Activated CD8-positive, alpha-beta memory T cell treated with anti-CD3 and anti-CD28 coated beads, Interleukin-2, amount 10 ng/mL, durations not matched to agents 7 days and 5 days (primary cell): ENCODE data around the gene EPHA7. TPM values are rescaled to one million over a fixed set of nuclear protein-coding genes. Genes with fewer than 3 reads are reported as not detected.

Experiments
- ATAC-seq: fragments of 150-1000 bp; cut with Tn5 transposase; one replicate; pipeline ENCODE4 v1.10.0; 2021; ENCODE audit warnings: moderate library complexity
- CTCF ChIA-PET: fragments of 350-600 bp; sonication (Branson Sonifier 250); formaldehyde crosslinking; loops from one replicate; lab custom pipeline; 2021; ENCODE audit warnings: antibody characterized with exemption; lab: Charles Lee
- DNase-seq: peaks from one replicate; pipeline ENCODE4 v3.0.0-alpha.2; 2020
- H3K27ac Mint-ChIP-seq: one replicate; pipeline ENCODE4 v1.8.0; 2021; ENCODE audit warnings: mild to moderate bottlenecking, mixed read lengths
- H3K27me3 Mint-ChIP-seq: one replicate; pipeline ENCODE4 v1.8.0; 2021; ENCODE audit warnings: mixed read lengths
- H3K36me3 Mint-ChIP-seq: one replicate; pipeline ENCODE4 v1.8.0; 2021; ENCODE audit warnings: mild to moderate bottlenecking, mixed read lengths
- H3K4me1 Mint-ChIP-seq: one replicate; pipeline ENCODE4 v1.8.0; 2021; ENCODE audit warnings: mixed read lengths
- H3K4me3 Mint-ChIP-seq: one replicate; pipeline ENCODE4 v1.8.0; 2021; ENCODE audit warnings: mild to moderate bottlenecking, moderate library complexity, mixed read lengths
- H3K9me3 Mint-ChIP-seq: one replicate; pipeline ENCODE4 v1.8.0; 2022; ENCODE audit warnings: low read depth, mixed read lengths
- total RNA-seq, 2 experiments: library from RNA; stranded (reverse); gene quantifications; one replicate each; pipeline ENCODE4 v1.2.3, GENCODE V29; 2021

EPHA7 gene
- not detected for total RNA-seq

DNA sequence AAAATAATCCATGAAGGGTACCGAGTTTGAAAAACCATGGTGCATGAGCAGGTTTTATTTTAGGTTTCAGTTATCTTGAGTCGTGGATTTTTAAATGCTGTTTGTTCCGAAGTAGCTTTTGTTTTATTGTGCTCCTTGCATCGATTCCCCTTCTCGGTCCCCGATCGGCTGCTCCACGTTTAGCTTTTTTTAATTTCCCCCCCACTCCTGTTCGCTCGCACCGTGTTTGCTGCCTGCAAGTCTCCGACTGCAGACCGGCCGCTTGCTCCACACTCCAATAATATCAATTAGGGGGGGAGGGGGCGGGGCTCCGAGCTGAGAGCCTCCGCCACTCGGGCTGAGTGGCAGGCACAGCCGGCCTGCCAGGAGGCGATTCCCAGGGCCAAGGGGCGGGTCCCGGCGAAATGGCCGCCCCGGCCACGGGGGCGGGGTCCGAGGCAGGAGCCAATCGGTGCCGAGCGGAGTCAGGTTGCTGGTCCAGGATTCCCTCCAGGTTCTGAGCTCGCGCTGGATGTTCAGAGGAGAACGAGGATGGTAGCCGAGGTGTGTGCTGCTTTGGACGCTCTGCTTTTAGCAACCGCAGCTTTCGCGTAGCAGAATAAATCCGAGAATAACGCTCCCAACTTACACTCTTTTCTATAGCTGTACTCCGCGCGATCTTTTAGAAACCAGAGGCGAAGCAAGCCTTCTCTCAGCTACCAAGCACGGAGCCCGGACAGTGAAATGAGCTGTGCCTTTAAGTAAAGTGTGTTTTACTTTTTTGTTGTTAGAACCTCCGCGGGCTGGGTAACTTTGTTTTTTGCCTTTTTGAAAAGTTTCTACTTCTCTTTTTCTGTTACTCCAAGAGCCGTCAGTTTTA, at the start of gene EPHA7:
TSS of gene EPHA7 (minus strand) at position 256 of the 859 bp plus-strand sequence. CDS start at position 38, 218 bp downstream.
- Mint-ChIP-seq H3K27me3 (peaks cover 58% of the 10 kb centered on the region), H3K4me3 (peak within 1 kb of the TSS; percentile 57), H3K27ac (no peak within 1 kb of the TSS), H3K36me3 (peaks cover 4% of the 10 kb centered on the region), H3K4me1 (peaks cover 20% of the 10 kb centered on the region), H3K9me3 (no peaks in the 10 kb centered on the region)
- ATAC-seq = peak; percentile 77
- CTCF ChIA-PET = interaction anchor here (0.9 kb wide), 1 partner anchor 40 kb away, joined by 3 read pairs; no protein-coding TSS in a partner anchor
- peak; percentile 54 for DNase-seq

DNA sequence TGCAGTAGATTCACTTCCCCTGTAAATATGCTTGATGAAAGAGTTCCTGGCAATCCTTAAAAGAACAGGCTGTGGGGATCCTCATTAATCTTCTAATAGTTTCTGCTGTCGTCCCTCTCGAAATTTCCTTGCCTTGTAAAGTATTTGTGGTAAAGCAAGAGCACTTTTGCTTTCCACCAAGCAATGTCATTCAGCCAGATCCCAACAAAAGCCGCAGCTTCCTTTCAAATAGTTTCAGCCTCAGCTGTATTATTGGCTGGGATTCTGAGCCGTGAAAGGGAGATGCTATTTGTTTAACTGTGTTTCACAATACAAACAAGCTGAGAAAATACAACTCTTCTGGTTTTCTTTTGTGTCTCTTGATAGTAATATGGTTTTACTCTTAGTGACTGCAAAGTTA, 48.9 kb upstream of the EPHA7 start:
- CTCF ChIA-PET = no interaction called here
- Mint-ChIP-seq H3K27me3 (no peaks in the 10 kb centered on the region), H3K4me1 (no peaks in the 10 kb centered on the region), H3K9me3 (peaks cover 3% of the 10 kb centered on the region), H3K36me3 (no peaks in the 10 kb centered on the region), H3K4me3 (no peak overlapping the region), H3K27ac (no peak overlapping the region)
- DNase-seq (no peak), ATAC-seq (no peak)

DNA sequence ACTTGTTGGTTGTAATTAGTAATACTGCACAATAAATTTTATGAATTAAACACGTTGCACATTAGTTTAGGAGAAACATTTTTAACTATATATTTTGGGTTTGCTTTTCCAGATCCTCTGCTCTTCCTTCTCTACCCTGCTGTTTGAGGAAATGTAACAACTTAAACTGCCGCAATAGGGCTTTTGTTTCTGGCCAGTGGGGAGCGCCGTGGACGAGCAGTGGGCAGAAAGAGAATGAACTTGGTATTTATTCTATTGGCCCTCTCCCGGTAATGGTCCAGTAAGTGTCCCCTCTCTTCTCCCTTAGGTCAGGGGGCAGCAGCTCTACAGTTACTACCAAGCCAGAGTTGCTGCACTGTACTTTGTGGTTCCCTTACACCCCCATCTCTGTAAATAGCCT, 35.2 kb upstream of the EPHA7 start:
- Mint-ChIP-seq H3K27ac (no peak overlapping the region), H3K4me3 (no peak overlapping the region), H3K4me1 (no peaks in the 10 kb centered on the region), H3K27me3 (no peaks in the 10 kb centered on the region), H3K9me3 (no peaks in the 10 kb centered on the region), H3K36me3 (no peaks in the 10 kb centered on the region)
- ATAC-seq = no peak
- no peak for DNase-seq
- CTCF ChIA-PET = no interaction called here

DNA sequence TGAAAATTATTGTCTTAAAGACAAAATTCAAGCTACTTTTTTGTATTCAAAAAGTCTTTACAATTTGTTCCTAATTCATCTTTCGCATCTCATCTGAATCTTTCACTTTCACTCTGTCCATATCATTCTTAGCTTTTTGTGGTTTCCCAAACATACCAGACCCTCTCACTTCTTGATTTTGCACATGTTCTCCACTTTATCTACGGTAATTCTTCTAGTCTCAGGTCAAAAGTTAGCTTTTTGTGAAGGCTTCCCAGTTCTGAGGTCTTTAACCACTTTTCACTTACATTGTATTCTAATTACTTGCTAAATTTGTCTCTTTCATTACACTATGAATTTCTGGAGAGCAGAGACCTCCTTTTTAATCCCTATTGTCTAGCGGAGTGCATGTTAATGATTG, 34.6 kb upstream of the EPHA7 start:
- H3K27ac Mint-ChIP-seq = no peak overlapping the region
- ATAC-seq = no peak
- H3K4me3 Mint-ChIP-seq = no peak overlapping the region
- no peaks in the 10 kb centered on the region for H3K27me3 Mint-ChIP-seq
- H3K4me1 Mint-ChIP-seq = no peaks in the 10 kb centered on the region
- no peaks in the 10 kb centered on the region for H3K36me3 Mint-ChIP-seq
- DNase-seq = no peak
- CTCF ChIA-PET = no interaction called here
- H3K9me3 Mint-ChIP-seq = no peaks in the 10 kb centered on the region

DNA sequence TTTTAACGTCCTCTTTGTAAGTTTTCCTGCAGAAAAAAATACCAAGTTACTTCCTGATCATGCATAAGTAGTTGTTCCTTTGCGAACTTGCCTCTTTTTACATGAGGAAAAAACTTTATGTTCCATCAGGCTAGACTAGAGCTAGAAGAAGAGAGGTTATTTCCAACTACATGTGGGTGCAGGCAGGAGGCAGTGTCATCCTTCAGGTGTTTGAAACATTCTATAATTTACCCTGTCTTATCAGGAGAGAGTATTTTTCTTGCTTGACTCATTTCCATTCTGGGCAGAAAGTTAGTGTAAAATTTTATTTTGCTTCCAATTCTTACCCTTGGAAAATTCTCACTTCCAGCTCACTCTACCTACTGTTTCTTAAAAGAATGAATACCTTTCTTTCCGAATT, 28.5 kb upstream of the EPHA7 start:
- no peak for ATAC-seq
- Mint-ChIP-seq H3K27ac (no peak overlapping the region), H3K9me3 (no peaks in the 10 kb centered on the region), H3K36me3 (no peaks in the 10 kb centered on the region), H3K4me1 (no peaks in the 10 kb centered on the region), H3K4me3 (no peak overlapping the region), H3K27me3 (no peaks in the 10 kb centered on the region)
- no peak for DNase-seq
- CTCF ChIA-PET = no interaction called here

GRCh38 chr6:93437491-93437890, 18.1 kb upstream of the EPHA7 start:
- CTCF ChIA-PET = no interaction called here

DNA sequence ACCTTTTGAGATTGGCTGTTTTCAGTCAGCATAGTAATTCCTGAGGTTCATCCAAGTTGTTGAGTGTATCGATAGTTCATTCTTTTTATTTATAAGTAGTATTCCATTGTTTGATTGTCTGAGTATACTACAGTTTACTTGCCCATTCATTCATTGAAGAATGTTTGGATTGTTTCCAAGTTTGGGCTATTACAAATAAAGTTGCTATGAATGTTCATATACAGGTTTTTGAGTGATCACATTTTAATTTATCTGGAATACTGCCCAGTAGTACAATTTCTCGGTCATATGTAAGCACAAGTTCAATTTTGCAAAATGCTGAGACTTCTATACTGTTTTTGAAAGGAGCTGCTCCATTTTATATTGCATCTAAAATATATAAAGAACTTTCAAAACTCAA, 14.2 kb upstream of the EPHA7 start:
- no peak for ATAC-seq
- H3K4me3 Mint-ChIP-seq = no peak overlapping the region
- no peak overlapping the region for H3K27ac Mint-ChIP-seq
- H3K36me3 Mint-ChIP-seq = no peaks in the 10 kb centered on the region
- H3K27me3 Mint-ChIP-seq = no peaks in the 10 kb centered on the region
- H3K9me3 Mint-ChIP-seq = peaks cover 6% of the 10 kb centered on the region
- CTCF ChIA-PET = no interaction called here
- no peak for DNase-seq
- H3K4me1 Mint-ChIP-seq = no peaks in the 10 kb centered on the region

More at GRCh38 chr6:93437491-93437890, 18.1 kb upstream of the EPHA7 start:
- ATAC-seq = no peak
- H3K27me3 Mint-ChIP-seq = no peaks in the 10 kb centered on the region
- no peaks in the 10 kb centered on the region for H3K4me1 Mint-ChIP-seq
- H3K27ac Mint-ChIP-seq = no peak overlapping the region
- no peak for DNase-seq
- H3K9me3 Mint-ChIP-seq = peaks cover 6% of the 10 kb centered on the region
- H3K4me3 Mint-ChIP-seq = no peak overlapping the region
- H3K36me3 Mint-ChIP-seq = no peaks in the 10 kb centered on the region

GRCh38 chr6:93424303-93425064, 5.1 kb upstream of the EPHA7 start:
- no peak for ATAC-seq
- H3K27me3 Mint-ChIP-seq = peaks cover 24% of the 10 kb centered on the region
- H3K36me3 Mint-ChIP-seq = no peaks in the 10 kb centered on the region
- peaks cover 7% of the 10 kb centered on the region for H3K4me1 Mint-ChIP-seq
- no peak overlapping the region for H3K27ac Mint-ChIP-seq
- CTCF ChIA-PET = interaction anchor here (0.7 kb wide), 1 partner anchor 15 kb away, joined by 3 read pairs; no protein-coding TSS in a partner anchor
- DNase-seq = no peak
- H3K9me3 Mint-ChIP-seq = no peaks in the 10 kb centered on the region
- no peak overlapping the region for H3K4me3 Mint-ChIP-seq

DNA sequence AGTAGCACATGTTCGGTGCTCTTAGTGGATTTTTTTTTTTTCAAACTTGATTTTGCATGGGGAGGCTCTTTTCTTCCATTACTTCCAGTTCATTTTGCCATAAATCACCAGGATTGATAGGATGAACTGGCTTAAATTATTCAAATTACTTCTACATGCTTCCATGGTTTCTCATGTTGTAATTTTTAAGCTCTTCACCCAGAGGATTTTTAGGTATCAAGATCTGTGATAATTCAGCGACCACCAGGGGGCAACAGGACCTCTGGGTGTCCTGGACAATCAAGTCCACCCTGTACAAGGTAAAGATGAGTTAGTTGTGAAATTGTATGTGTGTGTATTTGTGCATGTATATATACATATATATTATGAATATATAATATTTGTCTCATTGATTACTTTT, 4.2 kb upstream of the EPHA7 start:
- Mint-ChIP-seq H3K27ac (no peak overlapping the region), H3K36me3 (peaks cover 4% of the 10 kb centered on the region), H3K4me3 (no peak overlapping the region), H3K9me3 (no peaks in the 10 kb centered on the region), H3K4me1 (peaks cover 11% of the 10 kb centered on the region), H3K27me3 (peaks cover 32% of the 10 kb centered on the region)
- no peak for DNase-seq
- no peak for ATAC-seq
- CTCF ChIA-PET = no interaction called here

GRCh38 chr6:93420163-93420795, 920 bp upstream of the EPHA7 start:
- CTCF ChIA-PET = interaction anchor here (0.9 kb wide), 1 partner anchor 41 kb away, joined by 3 read pairs; no protein-coding TSS in a partner anchor
- H3K4me1 Mint-ChIP-seq = peaks cover 20% of the 10 kb centered on the region
- no peaks in the 10 kb centered on the region for H3K9me3 Mint-ChIP-seq
- peaks cover 58% of the 10 kb centered on the region for H3K27me3 Mint-ChIP-seq
- H3K27ac Mint-ChIP-seq = no peak overlapping the region
- no peak for ATAC-seq
- no peak overlapping the region for H3K4me3 Mint-ChIP-seq
- H3K36me3 Mint-ChIP-seq = peaks cover 4% of the 10 kb centered on the region
- no peak for DNase-seq

GRCh38 chr6:93418408-93419303, 703 bp downstream of the EPHA7 start:
- DNase-seq (no peak), ATAC-seq (no peak)
- Mint-ChIP-seq H3K4me3 (peak overlapping the region; percentile 57), H3K27me3 (peaks cover 58% of the 10 kb centered on the region), H3K9me3 (no peaks in the 10 kb centered on the region), H3K27ac (no peak overlapping the region), H3K4me1 (peaks cover 20% of the 10 kb centered on the region), H3K36me3 (peaks cover 4% of the 10 kb centered on the region)
- CTCF ChIA-PET = no interaction called here

GRCh38 chr6:93418033-93418407, 1.3 kb downstream of the EPHA7 start:
- DNase-seq (no peak), ATAC-seq (no peak)
- H3K4me1 Mint-ChIP-seq = peaks cover 20% of the 10 kb centered on the region
- no peak overlapping the region for H3K27ac Mint-ChIP-seq
- no peaks in the 10 kb centered on the region for H3K9me3 Mint-ChIP-seq
- CTCF ChIA-PET = no interaction called here
- peaks cover 4% of the 10 kb centered on the region for H3K36me3 Mint-ChIP-seq
- H3K27me3 Mint-ChIP-seq = peaks cover 58% of the 10 kb centered on the region
- H3K4me3 Mint-ChIP-seq = no peak overlapping the region
